ENCODE results near the gene FBXO36. TPM values are rescaled to one million over a fixed set of nuclear protein-coding genes. Genes with fewer than 3 reads are reported as not detected.

The FBXO36 gene
- total RNA-seq, 1 donor from 2014 or later = 1.9 TPM

DNA sequence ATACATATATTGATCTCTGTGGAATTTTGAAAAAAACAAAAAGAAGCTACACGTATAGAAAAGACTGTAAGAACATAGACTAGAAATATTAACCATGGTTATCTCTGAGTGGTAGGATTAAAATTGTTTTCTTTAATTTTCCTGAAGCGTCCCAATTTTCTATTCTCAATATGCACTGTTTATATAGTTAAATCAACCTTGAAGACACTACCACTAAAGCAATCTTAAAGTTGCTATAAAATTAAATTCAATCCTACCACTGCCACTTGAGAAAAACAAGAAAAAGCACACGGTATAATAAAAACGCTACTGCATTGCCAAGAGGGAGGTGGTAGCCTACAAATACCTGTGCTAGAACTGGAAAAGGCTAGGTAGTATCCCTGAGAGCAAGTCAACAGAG is 47.7 kb upstream of the FBXO36 start:
- no peaks in the 10 kb centered on the region for H3K27me3 ChIP-seq (ENCODE audit: insufficient read depth, low read length)
- H3K9me3 ChIP-seq (ENCODE audit: insufficient read depth, low read depth, low read length) = no peaks in the 10 kb centered on the region
- Mint-ChIP-seq H3K27ac (ENCODE audit: unreplicated experiment) (no peak overlapping the region), H3K4me3 (ENCODE audit: unreplicated experiment) (no peak overlapping the region), H3K27me3 (ENCODE audit: low read depth, unreplicated experiment) (no peaks in the 10 kb centered on the region), H3K9me3 (ENCODE audit: unreplicated experiment) (no peaks in the 10 kb centered on the region), H3K4me1 (ENCODE audit: low read depth, unreplicated experiment) (peaks cover 6% of the 10 kb centered on the region), H3K36me3 (ENCODE audit: low read depth, unreplicated experiment) (peaks cover 6% of the 10 kb centered on the region)
- no peak for TF ChIP-seq EZH2 (IDR thresholded peaks at IDR 0.05; ENCODE audit: insufficient read depth, low read length)
- TF ChIP-seq, protein P1, sequence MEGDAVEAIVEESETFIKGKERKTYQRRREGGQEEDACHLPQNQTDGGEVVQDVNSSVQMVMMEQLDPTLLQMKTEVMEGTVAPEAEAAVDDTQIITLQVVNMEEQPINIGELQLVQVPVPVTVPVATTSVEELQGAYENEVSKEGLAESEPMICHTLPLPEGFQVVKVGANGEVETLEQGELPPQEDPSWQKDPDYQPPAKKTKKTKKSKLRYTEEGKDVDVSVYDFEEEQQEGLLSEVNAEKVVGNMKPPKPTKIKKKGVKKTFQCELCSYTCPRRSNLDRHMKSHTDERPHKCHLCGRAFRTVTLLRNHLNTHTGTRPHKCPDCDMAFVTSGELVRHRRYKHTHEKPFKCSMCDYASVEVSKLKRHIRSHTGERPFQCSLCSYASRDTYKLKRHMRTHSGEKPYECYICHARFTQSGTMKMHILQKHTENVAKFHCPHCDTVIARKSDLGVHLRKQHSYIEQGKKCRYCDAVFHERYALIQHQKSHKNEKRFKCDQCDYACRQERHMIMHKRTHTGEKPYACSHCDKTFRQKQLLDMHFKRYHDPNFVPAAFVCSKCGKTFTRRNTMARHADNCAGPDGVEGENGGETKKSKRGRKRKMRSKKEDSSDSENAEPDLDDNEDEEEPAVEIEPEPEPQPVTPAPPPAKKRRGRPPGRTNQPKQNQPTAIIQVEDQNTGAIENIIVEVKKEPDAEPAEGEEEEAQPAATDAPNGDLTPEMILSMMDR (IDR thresholded peaks at IDR 0.05; ENCODE audit: insufficient read depth, low read depth, low read length) = no peak
- H3K79me2 ChIP-seq (ENCODE audit: insufficient read depth, low read length) = peaks cover 87% of the 10 kb centered on the region
- DNase-seq (ENCODE audit: low read depth) (no peak), FAIRE-seq (no peak)
- no peak overlapping the region for H3K4me2 ChIP-seq (ENCODE audit: low read length)
- no peak overlapping the region for H3K27ac ChIP-seq (ENCODE audit: low read depth, low read length)
- no peak overlapping the region for H3K9ac ChIP-seq (ENCODE audit: low read length)
- H4K20me1 ChIP-seq (ENCODE audit: insufficient read depth, low read length) = peaks cover 75% of the 10 kb centered on the region
- H3K36me3 ChIP-seq (ENCODE audit: insufficient read depth, low read length) = peaks cover 11% of the 10 kb centered on the region
- H3K4me1 ChIP-seq (ENCODE audit: insufficient read depth, low read length) = no peaks in the 10 kb centered on the region
- H2AFZ ChIP-seq (ENCODE audit: low read depth, low read length) = no peak overlapping the region
- no peak overlapping the region for H3K4me3 ChIP-seq (ENCODE audit: insufficient read depth, low read depth, low read length)

DNA sequence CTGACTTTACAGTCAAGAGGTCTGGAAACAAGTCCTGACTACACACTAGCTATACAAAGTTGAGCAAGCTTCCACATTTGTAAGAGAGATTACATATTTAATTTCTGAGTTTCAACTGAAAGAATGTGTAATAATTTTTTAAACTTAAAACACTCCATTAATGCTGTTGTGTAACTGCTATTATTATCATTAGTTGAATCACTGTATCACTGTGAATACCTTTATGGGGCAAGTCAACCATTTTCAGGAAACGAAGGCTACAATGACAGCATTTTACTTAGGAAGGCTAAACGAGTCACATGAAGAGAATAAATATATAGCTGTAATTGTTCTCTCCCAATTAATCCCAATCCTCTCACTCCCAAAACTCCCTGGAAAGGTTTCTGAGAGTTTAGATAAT is 46.8 kb upstream of the FBXO36 start:
- DNase-seq (ENCODE audit: low read depth) (no peak), FAIRE-seq (no peak)
- TF ChIP-seq EZH2 (IDR thresholded peaks at IDR 0.05; ENCODE audit: insufficient read depth, low read length) = no peak
- TF ChIP-seq, protein P1 (IDR thresholded peaks at IDR 0.05; ENCODE audit: insufficient read depth, low read depth, low read length) = no peak
- peaks cover 14% of the 10 kb centered on the region for H3K36me3 ChIP-seq (ENCODE audit: insufficient read depth, low read length)
- H4K20me1 ChIP-seq (ENCODE audit: insufficient read depth, low read length) = peaks cover 76% of the 10 kb centered on the region
- no peak overlapping the region for H2AFZ ChIP-seq (ENCODE audit: low read depth, low read length)
- no peak overlapping the region for H3K4me2 ChIP-seq (ENCODE audit: low read length)
- no peaks in the 10 kb centered on the region for H3K27me3 ChIP-seq (ENCODE audit: insufficient read depth, low read length)
- Mint-ChIP-seq H3K27ac (ENCODE audit: unreplicated experiment) (no peak overlapping the region), H3K4me3 (ENCODE audit: unreplicated experiment) (no peak overlapping the region), H3K9me3 (ENCODE audit: unreplicated experiment) (no peaks in the 10 kb centered on the region), H3K36me3 (ENCODE audit: low read depth, unreplicated experiment) (peaks cover 5% of the 10 kb centered on the region), H3K4me1 (ENCODE audit: low read depth, unreplicated experiment) (peaks cover 6% of the 10 kb centered on the region), H3K27me3 (ENCODE audit: low read depth, unreplicated experiment) (no peaks in the 10 kb centered on the region)
- no peaks in the 10 kb centered on the region for H3K9me3 ChIP-seq (ENCODE audit: insufficient read depth, low read depth, low read length)
- no peak overlapping the region for H3K27ac ChIP-seq (ENCODE audit: low read depth, low read length)
- H3K4me3 ChIP-seq (ENCODE audit: insufficient read depth, low read depth, low read length) = no peak overlapping the region
- H3K4me1 ChIP-seq (ENCODE audit: insufficient read depth, low read length) = no peaks in the 10 kb centered on the region
- peaks cover 87% of the 10 kb centered on the region for H3K79me2 ChIP-seq (ENCODE audit: insufficient read depth, low read length)
- no peak overlapping the region for H3K9ac ChIP-seq (ENCODE audit: low read length)

DNA sequence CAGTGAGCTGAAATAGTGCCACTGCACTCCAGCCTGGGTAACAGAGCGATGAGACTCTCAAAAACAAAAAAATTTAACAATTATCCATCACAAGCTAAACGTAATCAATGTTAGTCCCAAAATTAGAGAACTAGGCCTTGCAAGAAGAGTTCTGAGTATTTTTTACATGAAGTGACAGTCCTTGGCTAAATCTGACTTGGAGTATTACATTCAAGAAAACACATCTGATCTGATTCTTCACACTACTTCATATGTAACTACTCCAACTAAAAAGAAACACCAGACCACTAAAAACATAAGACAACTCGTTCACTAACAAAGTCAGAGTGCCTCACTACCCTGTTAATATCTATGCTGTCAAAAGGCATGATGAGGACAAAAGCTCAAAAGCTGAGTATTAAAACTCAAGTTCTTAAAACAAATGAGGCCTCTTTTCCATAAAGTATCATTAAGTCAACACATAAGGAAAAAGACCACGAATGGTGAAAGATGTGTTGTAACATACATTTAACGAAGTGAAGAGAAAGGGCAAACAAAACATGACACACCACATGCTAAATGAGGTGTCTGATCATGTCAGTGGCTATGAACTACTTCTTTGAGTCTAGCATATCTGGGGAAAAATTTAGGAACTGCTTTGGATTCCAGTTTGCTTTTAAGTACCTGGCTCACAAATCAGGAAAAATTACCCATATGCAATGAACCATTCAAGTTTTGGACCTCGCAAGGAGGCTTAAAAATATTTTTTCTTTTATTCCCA is 42.9 kb upstream of the FBXO36 start:
- Mint-ChIP-seq H3K4me3 (ENCODE audit: unreplicated experiment) (no peak overlapping the region), H3K4me1 (ENCODE audit: low read depth, unreplicated experiment) (peaks cover 2% of the 10 kb centered on the region), H3K9me3 (ENCODE audit: unreplicated experiment) (no peaks in the 10 kb centered on the region), H3K27me3 (ENCODE audit: low read depth, unreplicated experiment) (no peaks in the 10 kb centered on the region), H3K36me3 (ENCODE audit: low read depth, unreplicated experiment) (peaks cover 5% of the 10 kb centered on the region), H3K27ac (ENCODE audit: unreplicated experiment) (peak overlapping the region; percentile 2)
- no peak overlapping the region for H3K4me3 ChIP-seq (ENCODE audit: insufficient read depth, low read depth, low read length)
- no peaks in the 10 kb centered on the region for H3K4me1 ChIP-seq (ENCODE audit: insufficient read depth, low read length)
- no peaks in the 10 kb centered on the region for H3K27me3 ChIP-seq (ENCODE audit: insufficient read depth, low read length)
- H4K20me1 ChIP-seq (ENCODE audit: insufficient read depth, low read length) = peaks cover 81% of the 10 kb centered on the region
- H3K9ac ChIP-seq (ENCODE audit: low read length) = no peak overlapping the region
- H3K27ac ChIP-seq (ENCODE audit: low read depth, low read length) = no peak overlapping the region
- no peaks in the 10 kb centered on the region for H3K9me3 ChIP-seq (ENCODE audit: insufficient read depth, low read depth, low read length)
- H3K79me2 ChIP-seq (ENCODE audit: insufficient read depth, low read length) = peaks cover 87% of the 10 kb centered on the region
- no peak overlapping the region for H2AFZ ChIP-seq (ENCODE audit: low read depth, low read length)
- FAIRE-seq (no peak), DNase-seq (ENCODE audit: low read depth) (no peak)
- TF ChIP-seq, protein P1 (IDR thresholded peaks at IDR 0.05; ENCODE audit: insufficient read depth, low read depth, low read length) = no peak
- TF ChIP-seq EZH2 (IDR thresholded peaks at IDR 0.05; ENCODE audit: insufficient read depth, low read length) = no peak
- H3K36me3 ChIP-seq (ENCODE audit: insufficient read depth, low read length) = peaks cover 14% of the 10 kb centered on the region
- H3K4me2 ChIP-seq (ENCODE audit: low read length) = no peak overlapping the region
